ENCODE results near the gene AURKA.
"Not testable (repeated sequence)": the region's sequence is repeated elsewhere in the genome, so short reads cannot be mapped to it uniquely, and the experiment has no call there.

The AURKA gene

GRCh38 chr20:56414842-56415765 lies 23.1 kb upstream of the AURKA start:
- H3K4me3 ChIP-seq (ENCODE audit: low read length) = no peak overlapping the region
- no peak for DNase-seq (ENCODE audit: low read depth)

GRCh38 chr20:56412949-56413348 lies 20.9 kb upstream of the AURKA start:
- no peak for DNase-seq (ENCODE audit: low read depth)
- no peak for TF ChIP-seq CTCF (conservative IDR thresholded peaks at IDR 0.05; ENCODE audit: low read depth, low read length)
- no peak overlapping the region for H3K4me3 ChIP-seq (ENCODE audit: low read length)

More at GRCh38 chr20:56414842-56415765, 23.1 kb upstream of the AURKA start:
- TF ChIP-seq CTCF (conservative IDR thresholded peaks at IDR 0.05; ENCODE audit: low read depth, low read length) = no peak

GRCh38 chr20:56412473-56412790 lies 20.4 kb upstream of the AURKA start:
- DNase-seq (ENCODE audit: low read depth) = no peak
- no peak overlapping the region for H3K4me3 ChIP-seq (ENCODE audit: low read length)
- TF ChIP-seq CTCF (conservative IDR thresholded peaks at IDR 0.05; ENCODE audit: low read depth, low read length) = no peak

DNA sequence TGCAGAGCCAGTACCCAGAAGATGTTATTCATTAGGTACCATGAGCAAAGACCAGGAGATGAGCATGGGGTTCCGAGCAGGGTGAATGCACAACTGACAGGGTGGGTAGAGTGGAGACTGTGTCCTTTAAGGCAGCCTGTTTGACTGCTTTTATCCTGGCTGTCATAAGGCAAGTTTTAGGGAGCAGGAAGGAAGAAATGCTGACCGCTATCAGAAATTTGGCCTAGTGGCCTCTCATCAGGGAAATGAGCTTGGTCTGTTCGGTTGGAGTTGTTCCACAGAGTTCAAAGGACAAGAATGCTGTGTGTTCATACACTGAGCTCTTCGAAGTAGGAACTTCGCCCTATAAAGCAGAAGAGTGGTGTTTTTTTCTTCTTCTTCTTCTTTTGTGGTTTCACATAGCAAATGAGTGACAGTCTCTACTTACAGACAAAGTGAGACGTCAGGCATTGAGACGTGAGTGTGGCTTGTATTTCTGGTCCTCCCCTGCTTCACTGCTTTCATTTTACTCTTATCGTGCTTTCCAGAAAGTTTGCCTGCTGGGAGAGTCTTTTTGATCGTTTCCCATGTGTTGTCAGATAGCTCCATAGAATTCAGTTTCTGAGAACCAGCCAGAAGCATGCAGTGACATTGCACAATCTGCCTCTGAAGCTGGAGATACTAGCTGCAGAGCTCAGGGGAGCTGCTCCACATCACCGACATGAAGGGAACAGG lies 19.9 kb upstream of the AURKA start, which contains the start of gene CASS4:
TSS of gene CASS4 (plus strand) at position 502 of the 714 bp plus-strand sequence. CDS start at position 701, 199 bp downstream.
- no peak for TF ChIP-seq CTCF (conservative IDR thresholded peaks at IDR 0.05; ENCODE audit: low read depth, low read length)
- no peak for DNase-seq (ENCODE audit: low read depth)

DNA sequence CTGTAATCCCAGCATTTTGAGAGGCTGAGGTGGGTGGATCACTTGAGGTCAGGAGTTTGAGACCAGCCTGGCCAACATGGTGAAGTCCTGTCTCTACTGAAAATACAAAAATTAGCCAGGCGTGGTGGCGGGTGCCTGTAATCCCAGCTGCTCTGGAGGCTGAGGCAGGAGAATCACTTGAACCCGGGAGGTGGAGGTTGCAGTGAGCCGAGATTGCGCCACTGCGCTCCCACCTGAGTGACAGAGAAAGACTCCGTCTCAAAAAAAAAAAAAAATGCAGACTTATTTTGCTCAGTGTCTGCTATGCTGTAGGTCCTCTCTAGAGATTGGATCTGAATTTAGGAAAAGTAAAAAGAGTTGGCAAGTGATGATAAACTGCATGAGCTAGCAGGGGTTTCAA lies 19.3 kb upstream of the AURKA start:
- H3K4me3 ChIP-seq (ENCODE audit: low read length); DNase-seq (ENCODE audit: low read depth): not testable (repeated sequence)

More for the DNA sequence above, 19.9 kb upstream of the AURKA start, which contains the start of gene CASS4:
- H3K4me3 ChIP-seq (ENCODE audit: low read length) = no peak within 1 kb of the TSS

- H3K4me3 ChIP-seq (ENCODE audit: low read length) = no peak overlapping the region
- TF ChIP-seq CTCF (conservative IDR thresholded peaks at IDR 0.05; ENCODE audit: low read depth, low read length) = no peak
- DNase-seq (ENCODE audit: low read depth) = no peak
These were observed 17.9 kb upstream of the AURKA start for GRCh38 chr20:56409956-56410355.

GRCh38 chr20:56409521-56409920 lies 17.5 kb upstream of the AURKA start:
- TF ChIP-seq CTCF (conservative IDR thresholded peaks at IDR 0.05; ENCODE audit: low read depth, low read length) = no peak
- no peak overlapping the region for H3K4me3 ChIP-seq (ENCODE audit: low read length)
- no peak for DNase-seq (ENCODE audit: low read depth)
